PC-3 (cell line): Measurements from ENCODE around the gene RREB1. TPM values are rescaled to one million over a fixed set of nuclear protein-coding genes. Genes with fewer than 3 reads are reported as not detected.

Experiments used
- ATAC-seq: fragments of 200-7000 bp; cut with Tn5 transposase; 2 replicates; pipeline ENCODE4 v1.9.1; 2020; ENCODE audit warnings: mild to moderate bottlenecking, moderate library complexity
- BruUV-seq: library from RNA; stranded (reverse); fragments of 400-500 nt; replicated peaks from 2 replicates; lab custom pipeline; 2021; lab: Mats Ljungman, UMichigan
- CTCF ChIA-PET: fragments of 300-600 bp; sonication (Branson Sonifier 250); formaldehyde crosslinking; loops from one replicate; lab custom pipeline; 2022; ENCODE audit warnings: antibody characterized with exemption; lab: Charles Lee
- POLR2A ChIA-PET: fragments of 300-600 bp; sonication (Branson Sonifier 250); formaldehyde crosslinking; loops from one replicate; lab custom pipeline; 2022; ENCODE audit warnings: antibody characterized with exemption; ENCODE audit not compliant: unreplicated experiment; lab: Charles Lee
- DNase-seq: peaks from one replicate; pipeline ENCODE4 v3.0.0-alpha.2; 2015
- H2AFZ ChIP-seq: fragments of 300-600 bp; sonication (generic); 2 replicates; pipeline ENCODE4 v1.6.0; 2016; ENCODE audit warnings: antibody characterized with exemption, low read length
- H3F3A ChIP-seq: fragments of 300-600 bp; sonication (generic); one replicate; pipeline ENCODE4 v1.6.0; 2017; ENCODE audit warnings: antibody characterized with exemption, low read length, control low read depth, mild to moderate bottlenecking; ENCODE audit not compliant: unreplicated experiment
- H3K27ac ChIP-seq: fragments of 300-600 bp; sonication (generic); 2 replicates; pipeline ENCODE4 v1.5.1; 2016; ENCODE audit warnings: mild to moderate bottlenecking, low read length
- H3K27me3 ChIP-seq: fragments of 300-600 bp; sonication (generic); 2 replicates; pipeline ENCODE4 v1.6.1; 2016; ENCODE audit warnings: low read length, mixed read lengths
- H3K36me3 ChIP-seq: fragments of 300-600 bp; sonication (generic); 2 replicates; pipeline ENCODE4 v1.6.1; 2016; ENCODE audit warnings: low read depth, mixed run types, low read length, mixed read lengths
- H3K4me1 ChIP-seq: fragments of 300-600 bp; sonication (generic); 2 replicates; pipeline ENCODE4 v1.5.1; 2016; ENCODE audit warnings: low read length; ENCODE audit not compliant: insufficient read depth
- H3K4me2 ChIP-seq: fragments of 300-600 bp; sonication (generic); 2 replicates; pipeline ENCODE4 v1.6.0; 2016; ENCODE audit warnings: low read length
- H3K4me3 ChIP-seq: fragments of 300-600 bp; sonication (generic); 2 replicates; pipeline ENCODE4 v1.5.1; 2016; ENCODE audit warnings: mild to moderate bottlenecking, low read length, mixed read lengths
- H3K79me2 ChIP-seq: fragments of 300-600 bp; sonication (generic); 2 replicates; pipeline ENCODE4 v1.6.1; 2017; ENCODE audit warnings: low read length, mixed read lengths
- H3K9ac ChIP-seq: fragments of 300-600 bp; sonication (generic); 2 replicates; pipeline ENCODE4 v1.6.0; 2016; ENCODE audit warnings: mild to moderate bottlenecking, low read length
- H3K9me2 ChIP-seq: fragments of 300-600 bp; sonication (generic); replicated peaks from 2 replicates; pipeline ENCODE4 v1.6.1; 2016; ENCODE audit warnings: mixed run types, low read length, mixed read lengths
- H3K9me3 ChIP-seq: fragments of 300-600 bp; sonication (generic); 2 replicates; pipeline ENCODE4 v1.6.1; 2016; ENCODE audit warnings: low read length, mixed read lengths
- H4K20me1 ChIP-seq: fragments of 300-600 bp; sonication (generic); 2 replicates; pipeline ENCODE4 v1.6.1; 2016; ENCODE audit warnings: low read length, mixed read lengths
- EZH2 ChIP-seq: fragments of 300-600 bp; sonication (generic); IDR thresholded peaks from one replicate; pipeline ENCODE4 v1.6.1; 2017; ENCODE audit warnings: antibody characterized with exemption, mild to moderate bottlenecking, low read length; ENCODE audit not compliant: unreplicated experiment
- EZH2phosphoT487 ChIP-seq: fragments of 300-600 bp; sonication (generic); IDR thresholded peaks from 2 replicates; pipeline ENCODE4 v1.6.1; 2018; ENCODE audit warnings: mild to moderate bottlenecking, antibody characterized with exemption, low read length, borderline replicate concordance
- intact Hi-C: fragments of 100-400 bp; cut with micrococcal nuclease; formaldehyde crosslinking; loops from 2 replicates; pipeline ENCODE4 v1.9.0; 2023
- total RNA-seq: library from RNA; depleted of rRNA; stranded (reverse); fragments of >200 nt; gene quantifications from 2 replicates; pipeline ENCODE4 v1.2.3, GENCODE V29; 2014
- TF ChIP-seq, protein P1 (sequence below): fragments of 300-600 bp; sonication (generic); conservative IDR thresholded peaks from 2 replicates; pipeline ENCODE4 v1.5.1; 2017; ENCODE audit warnings: antibody characterized with exemption, low read depth, mild to moderate bottlenecking, low read length

The RREB1 gene
- total RNA-seq, 1 experiment from 2014 or later: 26.0 TPM

DNA sequence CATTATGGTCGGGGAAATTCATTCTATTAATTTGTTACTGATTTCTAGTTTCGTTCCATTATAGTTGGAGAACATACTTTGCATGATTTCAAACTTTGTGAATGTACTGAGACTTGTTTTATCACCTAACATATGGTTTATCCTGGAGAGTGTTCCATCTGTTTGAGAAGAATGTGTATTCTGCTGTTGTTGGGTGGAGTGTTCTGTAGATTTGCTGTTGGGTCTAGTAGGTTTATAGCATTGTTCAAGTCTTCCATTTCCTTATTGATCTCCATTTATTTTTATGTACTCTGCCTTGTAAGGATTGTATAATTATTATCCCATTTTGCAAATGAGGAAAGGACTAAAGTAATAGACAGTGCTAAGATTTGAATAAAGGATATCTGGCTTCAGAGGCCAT lies 85.4 kb downstream of the RREB1 start:
- Histone ChIP-seq H3K9me2 (no peaks in the 10 kb centered on the region), H3K27ac (no peak overlapping the region), H3K36me3 (peaks cover 57% of the 10 kb centered on the region), H3K79me2 (peaks cover 7% of the 10 kb centered on the region), H4K20me1 (no peaks in the 10 kb centered on the region), H3K9me3 (no peaks in the 10 kb centered on the region), H3F3A (no peaks in the 10 kb centered on the region), H3K27me3 (no peaks in the 10 kb centered on the region), H3K4me3 (no peak overlapping the region), H3K9ac (no peak overlapping the region), H3K4me1 (peaks cover 6% of the 10 kb centered on the region; the same call in 1 of the 2 replicates), H2AFZ (no peak overlapping the region), H3K4me2 (no peak overlapping the region)
- intact Hi-C loops: loop anchor here (5.0 kb wide), 1 partner anchor 46 kb away; no protein-coding TSS in a partner anchor
- ATAC-seq (no peak), DNase-seq (no peak)
- no TSS peak for BruUV-seq
- TF ChIP-seq, protein P1, sequence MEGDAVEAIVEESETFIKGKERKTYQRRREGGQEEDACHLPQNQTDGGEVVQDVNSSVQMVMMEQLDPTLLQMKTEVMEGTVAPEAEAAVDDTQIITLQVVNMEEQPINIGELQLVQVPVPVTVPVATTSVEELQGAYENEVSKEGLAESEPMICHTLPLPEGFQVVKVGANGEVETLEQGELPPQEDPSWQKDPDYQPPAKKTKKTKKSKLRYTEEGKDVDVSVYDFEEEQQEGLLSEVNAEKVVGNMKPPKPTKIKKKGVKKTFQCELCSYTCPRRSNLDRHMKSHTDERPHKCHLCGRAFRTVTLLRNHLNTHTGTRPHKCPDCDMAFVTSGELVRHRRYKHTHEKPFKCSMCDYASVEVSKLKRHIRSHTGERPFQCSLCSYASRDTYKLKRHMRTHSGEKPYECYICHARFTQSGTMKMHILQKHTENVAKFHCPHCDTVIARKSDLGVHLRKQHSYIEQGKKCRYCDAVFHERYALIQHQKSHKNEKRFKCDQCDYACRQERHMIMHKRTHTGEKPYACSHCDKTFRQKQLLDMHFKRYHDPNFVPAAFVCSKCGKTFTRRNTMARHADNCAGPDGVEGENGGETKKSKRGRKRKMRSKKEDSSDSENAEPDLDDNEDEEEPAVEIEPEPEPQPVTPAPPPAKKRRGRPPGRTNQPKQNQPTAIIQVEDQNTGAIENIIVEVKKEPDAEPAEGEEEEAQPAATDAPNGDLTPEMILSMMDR: no peak
- no peak for TF ChIP-seq EZH2
- no peak for TF ChIP-seq EZH2phosphoT487
- CTCF ChIA-PET: no interaction called here
- POLR2A ChIA-PET: no interaction called here

GRCh38 chr6:7194657-7195056 lies 86.9 kb downstream of the RREB1 start:
- BruUV-seq: no TSS peak
- POLR2A ChIA-PET: no interaction called here
- no peaks in the 10 kb centered on the region for H4K20me1 ChIP-seq

More at GRCh38 chr6:7194657-7195056, 86.9 kb downstream of the RREB1 start:
- Histone ChIP-seq H3K9me2 (no peaks in the 10 kb centered on the region), H3K27ac (no peak overlapping the region), H3K79me2 (peaks cover 7% of the 10 kb centered on the region), H2AFZ (no peak overlapping the region), H3K27me3 (no peaks in the 10 kb centered on the region), H3K4me2 (no peak overlapping the region), H3K9ac (no peak overlapping the region), H3K36me3 (peaks cover 44% of the 10 kb centered on the region), H3K9me3 (no peaks in the 10 kb centered on the region), H3K4me1 (peaks cover 6% of the 10 kb centered on the region; the same call in 1 of the 2 replicates), H3K4me3 (no peak overlapping the region), H3F3A (no peaks in the 10 kb centered on the region)
- DNase-seq (no peak), ATAC-seq (peak; percentile 39)
- CTCF ChIA-PET: interaction anchor here (0.6 kb wide), 1 partner anchor 24 kb away, joined by 7 read pairs; no protein-coding TSS in a partner anchor
- intact Hi-C loops: loop anchor here (5.0 kb wide), 1 partner anchor 47 kb away; no protein-coding TSS in a partner anchor
- TF ChIP-seq EZH2 (no peak), EZH2phosphoT487 (no peak)
- TF ChIP-seq, protein P1: no peak
